Kasumi-1 (cell line): ENCODE data around the gene DOCK11.

Experiments used
- DNase-seq, 2 experiments: peaks; one replicate each; lab custom pipeline; 2025; lab: John Stamatoyannopoulos, UW

The DOCK11 gene

DNA sequence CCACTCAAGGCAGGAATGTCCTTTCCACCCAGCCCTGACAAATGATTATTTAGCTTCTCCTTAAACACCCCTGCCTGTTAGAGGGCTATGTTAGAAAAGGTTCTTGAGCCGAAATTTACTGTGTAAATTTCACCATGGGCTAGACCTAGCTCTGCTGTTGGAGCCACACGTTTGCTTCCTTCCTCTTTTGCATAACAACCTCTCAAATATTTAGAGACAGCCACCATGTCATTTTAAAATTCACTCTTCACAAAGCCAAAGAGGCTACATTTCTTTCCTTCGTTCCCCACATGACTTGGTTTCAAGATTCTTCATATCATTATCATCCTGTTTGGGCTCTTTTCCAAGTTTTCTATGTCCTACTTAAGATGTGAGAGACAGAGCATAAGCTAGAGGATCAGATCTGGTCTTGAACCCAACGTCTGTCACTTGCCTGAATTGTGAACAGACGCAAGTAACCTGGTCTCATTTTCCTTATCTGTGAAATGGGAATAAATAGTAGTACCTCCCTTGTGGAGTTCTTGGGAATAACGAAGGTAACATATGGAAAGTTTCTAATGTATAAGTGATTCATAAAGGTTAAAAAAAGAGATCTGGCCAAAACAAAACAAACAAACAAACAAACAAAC lies 6.7 kb downstream of the DOCK11 start:
- peak; percentile 78 to 83 for DNase-seq

DNA sequence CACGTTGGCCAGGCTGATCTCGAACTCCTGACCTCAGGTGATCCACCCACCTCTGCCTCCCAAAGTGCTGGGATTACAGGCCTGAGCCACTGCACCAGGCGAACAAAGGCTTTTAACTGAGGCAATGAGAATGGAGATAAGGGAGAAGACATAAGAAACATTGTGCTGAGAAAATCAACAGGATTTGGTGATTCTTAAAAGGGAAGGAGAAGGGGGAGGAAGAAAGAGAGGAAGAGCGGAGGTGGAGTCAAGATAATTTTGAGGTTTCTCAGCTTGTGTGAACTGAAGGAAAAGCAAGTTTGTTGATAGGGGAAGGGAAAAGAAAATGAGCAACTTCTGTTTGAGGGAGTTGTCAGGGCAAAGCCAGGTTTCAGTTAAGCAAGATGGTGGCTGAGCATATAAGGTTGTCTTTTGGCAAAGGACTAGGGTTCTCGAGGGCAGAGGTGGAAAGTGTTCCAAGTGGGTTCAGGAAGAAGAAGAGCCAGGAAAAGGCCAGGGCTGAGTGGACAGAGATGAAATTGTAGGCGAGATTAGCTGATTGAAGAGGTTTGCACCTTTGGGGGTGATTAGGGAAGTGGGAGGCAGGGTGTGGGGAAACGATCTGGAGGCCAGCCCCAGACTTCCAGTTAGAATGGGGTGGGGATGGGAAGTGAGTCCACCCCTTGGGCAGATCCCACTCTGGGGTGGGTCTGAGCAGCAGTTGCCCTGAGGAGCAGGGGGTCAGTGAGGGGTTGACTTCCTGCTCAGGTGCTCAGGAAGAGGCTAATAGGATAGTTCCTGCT lies 7.8 kb downstream of the DOCK11 start:
- peak; percentile 28 to 37 for DNase-seq

DNA sequence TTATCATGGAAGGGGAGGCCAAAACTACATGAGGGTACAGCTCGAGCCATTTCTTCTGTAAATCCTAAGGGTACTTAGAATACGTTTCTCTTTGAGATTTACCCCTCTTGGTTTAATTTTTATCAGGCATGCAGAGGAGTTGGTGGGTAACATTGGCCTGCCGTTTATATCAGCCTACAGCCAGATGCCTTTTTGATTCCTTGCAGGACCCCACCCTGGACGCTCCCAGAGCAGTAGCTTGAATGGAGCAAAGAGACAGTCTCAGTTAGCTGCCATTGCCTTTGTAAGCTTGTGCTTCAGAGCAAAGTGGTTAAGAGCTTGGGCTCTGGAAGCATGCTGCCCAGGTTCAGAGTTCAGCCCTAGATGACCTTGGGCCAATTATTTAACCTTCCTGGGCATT lies 9.0 kb downstream of the DOCK11 start:
- no peak for DNase-seq

DNA sequence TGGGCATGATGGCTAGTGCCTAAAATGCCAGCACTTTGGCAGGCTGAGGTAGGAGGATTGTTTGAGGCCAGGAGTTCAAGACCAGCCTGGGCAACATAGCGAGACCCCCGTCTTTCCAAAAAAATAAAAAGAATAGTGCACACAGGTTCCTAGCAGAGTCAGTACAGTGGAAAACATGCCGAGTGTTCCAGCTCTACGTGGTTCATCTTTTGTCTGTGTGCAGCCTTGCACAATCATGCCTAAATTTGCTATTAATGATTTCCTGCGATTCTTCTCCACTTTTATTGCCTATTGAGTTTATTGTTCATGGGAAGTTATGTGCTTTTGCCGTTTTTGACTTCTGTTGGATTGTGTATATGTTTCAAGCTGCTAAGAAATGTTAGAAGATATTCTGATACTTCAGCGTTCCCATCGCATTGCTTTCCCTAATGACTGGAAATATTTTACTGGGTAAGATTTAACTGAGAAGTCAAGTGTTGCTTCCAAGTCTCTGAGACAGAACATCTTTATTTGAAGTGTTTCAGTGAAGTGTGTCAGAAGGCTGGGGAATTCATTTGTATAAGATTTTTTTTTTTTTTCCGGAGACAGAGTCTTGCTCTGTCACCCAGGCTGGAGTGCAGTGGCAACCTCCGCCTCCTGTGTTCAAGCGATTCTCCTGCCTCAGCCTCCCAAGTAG lies 11.3 kb downstream of the DOCK11 start:
- DNase-seq: no peak

DNA sequence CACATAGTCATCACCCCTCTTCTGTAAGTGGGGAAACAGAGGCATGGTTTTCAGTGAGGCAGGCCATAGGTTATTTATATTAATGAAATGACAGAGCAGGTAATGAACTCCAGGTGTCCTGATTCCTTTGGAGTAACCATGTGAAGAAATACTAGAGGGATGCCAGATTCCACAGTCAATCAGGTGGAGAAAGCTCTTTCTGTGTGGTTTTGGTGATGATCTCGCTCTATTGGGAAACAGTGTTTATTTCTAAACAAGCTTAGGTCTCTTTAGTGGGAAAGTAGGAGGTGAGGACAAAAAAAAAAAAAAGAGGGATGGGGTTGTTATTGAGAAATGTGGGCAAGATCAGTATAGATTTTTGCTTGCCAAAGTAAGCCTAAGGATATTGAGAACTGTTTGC lies 12.2 kb downstream of the DOCK11 start:
- DNase-seq: no peak

DNA sequence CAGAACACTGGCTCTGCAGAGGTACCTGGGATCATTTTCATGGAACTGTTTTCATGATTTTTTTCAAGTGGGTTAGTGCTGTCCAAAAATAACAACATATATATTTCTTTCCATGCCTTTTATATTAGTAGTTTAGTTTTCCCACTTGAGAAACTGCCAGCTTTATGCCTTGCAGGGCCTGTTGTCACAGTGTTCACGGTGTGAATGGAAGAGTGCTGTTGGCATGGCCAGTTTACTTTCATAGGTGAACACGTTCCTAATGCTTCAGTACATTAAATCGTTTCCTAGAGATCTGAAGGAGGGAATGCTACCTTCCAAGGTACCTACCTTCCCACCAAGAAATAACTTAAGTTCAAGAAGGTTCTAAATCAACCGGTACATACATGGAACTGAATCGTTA lies 12.6 kb downstream of the DOCK11 start:
- no peak for DNase-seq

DNA sequence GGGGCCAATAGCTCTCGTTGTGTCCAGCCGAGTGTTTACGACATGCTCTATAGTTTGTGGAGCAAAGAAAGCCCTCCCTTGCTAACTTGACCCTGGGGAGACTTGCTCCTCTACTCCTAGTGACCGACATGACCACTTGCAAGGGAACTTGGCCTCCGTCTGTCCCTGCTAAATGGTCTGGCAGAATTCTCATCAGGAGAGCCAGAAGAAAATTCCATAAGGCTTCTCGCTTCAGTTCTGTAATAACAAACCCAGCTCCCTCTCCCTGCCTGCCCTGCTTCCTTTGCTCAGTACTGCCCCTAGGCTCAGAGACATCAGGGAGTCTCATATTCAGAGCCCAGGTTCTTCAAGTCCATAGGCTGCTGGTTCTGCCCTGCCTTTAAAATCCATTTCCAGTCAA lies 13.0 kb downstream of the DOCK11 start:
- no peak for DNase-seq

DNA sequence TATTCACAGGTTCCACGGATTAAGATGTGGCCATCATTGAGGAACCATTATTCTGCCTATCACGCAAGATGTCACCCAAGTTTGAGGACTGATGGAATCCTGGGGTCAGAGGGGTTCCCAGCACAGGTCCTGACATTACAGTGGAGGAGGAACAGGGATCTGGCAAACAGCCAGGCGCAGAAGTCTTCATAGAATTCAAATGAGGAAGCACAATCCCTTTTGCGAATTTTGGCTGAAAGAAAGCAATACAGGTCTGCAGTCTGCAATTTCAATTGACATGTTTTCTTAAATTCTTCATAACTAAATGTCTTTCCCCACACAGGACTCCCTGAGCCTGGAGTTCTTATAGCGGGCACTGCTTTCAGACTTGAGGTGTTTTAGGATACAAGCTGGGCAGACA lies 14.5 kb downstream of the DOCK11 start:
- DNase-seq: peak; percentile 12 to 31

DNA sequence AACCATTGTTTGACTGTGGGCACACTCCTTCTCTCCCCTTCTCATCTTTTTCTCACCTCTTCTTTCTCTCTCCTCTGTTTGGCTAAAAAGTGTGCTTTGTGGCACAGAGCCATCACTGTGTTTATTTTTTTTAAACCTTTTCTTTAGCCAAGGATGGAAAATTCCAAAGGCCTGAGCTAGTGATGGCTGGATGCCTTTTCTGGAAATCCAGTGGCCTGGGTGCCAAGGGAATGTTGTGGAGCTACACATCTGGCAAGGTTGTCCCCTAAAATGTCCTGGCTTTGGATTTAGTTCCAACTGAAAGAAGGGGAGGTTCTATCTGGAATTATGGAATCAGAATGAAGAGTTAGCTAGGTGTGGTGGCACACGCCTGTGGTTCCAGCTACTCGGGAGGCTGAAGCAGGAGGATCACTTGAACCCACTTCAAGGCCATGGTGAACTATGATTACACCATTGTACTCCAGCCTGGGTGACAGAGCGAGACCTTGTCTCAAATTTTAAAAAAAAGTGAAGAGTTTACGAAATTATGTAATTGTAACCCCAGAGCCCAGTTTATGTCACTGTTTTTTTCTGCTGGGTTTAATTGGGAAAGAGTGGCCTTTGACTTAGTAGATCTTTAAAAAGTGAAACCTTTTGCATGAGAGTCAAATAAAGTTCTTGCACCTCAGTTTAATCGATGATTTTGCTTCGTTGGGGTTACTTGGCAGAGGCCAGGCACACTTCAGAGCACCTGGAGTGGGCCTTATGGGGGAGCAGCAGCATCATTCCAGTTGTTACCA lies 17.7 kb downstream of the DOCK11 start:
- DNase-seq: no peak

DNA sequence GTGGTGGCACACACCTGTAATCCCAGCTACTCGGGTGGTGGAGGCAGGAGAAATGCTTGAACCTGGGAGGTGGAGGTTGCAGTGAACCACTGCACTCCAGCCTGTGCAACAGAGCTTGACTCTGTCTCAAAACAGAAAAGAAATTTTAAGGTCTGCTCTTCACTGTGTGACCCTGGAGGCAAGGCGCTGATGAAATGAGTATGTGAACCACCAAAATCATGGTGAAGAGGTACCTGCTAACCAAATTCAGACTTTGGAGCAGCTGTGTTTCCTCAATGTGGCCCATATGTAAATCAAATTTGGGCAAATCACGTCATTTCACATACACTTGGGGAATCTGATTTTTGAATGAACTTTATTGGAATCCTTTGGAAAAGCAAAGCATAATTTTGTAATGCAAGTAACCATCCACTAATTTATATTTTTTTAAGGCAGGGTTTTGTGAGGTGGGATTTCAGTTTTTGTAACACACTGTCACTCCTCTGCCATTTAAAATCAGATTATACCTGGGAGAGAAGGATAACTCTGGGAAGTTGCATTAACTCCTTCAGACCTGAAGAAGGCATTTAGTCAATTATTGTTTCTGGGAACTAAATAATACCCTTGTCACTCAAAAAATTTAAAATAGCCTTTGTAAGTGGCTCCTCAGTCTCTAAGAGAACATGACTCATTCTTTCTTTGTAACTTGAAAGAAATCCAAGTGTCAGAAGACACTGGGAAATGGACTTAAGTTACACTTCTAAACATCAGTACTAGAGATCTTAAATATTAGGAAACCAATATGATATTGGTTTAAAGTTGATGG lies 24.0 kb downstream of the DOCK11 start:
- DNase-seq: no peak

DNA sequence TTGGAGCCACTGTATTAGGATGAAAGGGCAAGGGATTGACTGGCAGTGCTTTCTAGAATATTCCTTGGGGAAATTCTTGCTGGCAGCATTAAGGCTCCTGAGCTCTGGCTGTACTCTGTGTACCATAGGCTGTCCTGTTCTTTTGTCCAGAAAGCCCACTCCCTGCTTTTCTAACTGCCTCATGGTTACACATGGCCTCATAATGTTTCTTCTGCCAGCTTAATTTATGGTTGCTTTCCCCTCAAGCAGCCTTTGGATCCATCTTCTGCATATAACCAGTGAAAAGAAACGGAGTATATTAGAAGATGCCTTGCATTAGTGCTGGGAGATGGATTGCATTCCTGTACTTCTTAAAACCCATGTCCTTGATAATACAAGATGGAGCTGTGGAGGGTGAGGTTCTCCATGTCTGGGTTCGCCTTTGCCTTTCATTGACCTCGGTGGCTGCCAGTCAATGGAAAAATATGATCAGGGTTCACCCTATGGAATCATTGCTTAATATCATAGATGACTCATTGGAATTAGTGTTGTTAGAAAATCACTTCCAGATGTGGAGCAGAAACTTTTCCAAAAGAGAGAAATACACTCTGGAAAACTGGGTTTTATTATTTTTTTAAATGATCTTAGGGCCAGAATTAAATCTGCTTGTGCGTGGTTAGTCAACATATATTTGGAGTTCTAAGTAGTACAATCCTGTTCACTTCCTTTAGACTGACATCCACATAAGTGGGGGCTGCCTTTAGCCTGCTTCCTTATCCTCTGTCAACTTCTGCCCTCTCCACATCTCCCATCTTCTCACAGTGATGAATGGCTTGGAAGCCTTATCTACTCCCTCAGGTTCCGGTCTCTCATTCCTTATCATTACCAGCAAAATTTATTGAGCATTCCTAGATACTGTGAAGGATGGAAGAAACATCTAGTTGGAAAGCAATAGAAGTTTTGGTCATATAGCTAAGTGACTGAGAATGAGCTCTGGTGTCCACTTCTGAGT lies 24.9 kb downstream of the DOCK11 start:
- no peak for DNase-seq

DNA sequence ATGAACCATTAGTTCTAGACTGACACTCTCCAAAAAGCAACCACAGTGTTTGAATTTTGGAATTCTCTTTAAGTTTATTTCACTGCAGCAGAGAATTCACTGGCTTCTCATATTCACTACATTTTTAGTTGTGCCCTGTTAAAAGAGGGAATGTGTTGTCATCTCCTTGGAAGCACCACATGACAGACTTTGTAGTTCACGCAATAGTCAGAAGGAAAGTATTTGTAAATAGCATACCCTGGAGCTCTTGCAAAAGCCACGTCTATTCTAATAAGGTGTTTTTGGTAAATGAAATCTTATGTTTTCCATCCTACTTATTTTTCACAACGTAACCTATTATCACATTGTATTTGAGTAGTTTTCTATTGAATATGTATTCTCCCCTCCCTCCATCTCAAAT lies 25.8 kb downstream of the DOCK11 start:
- no peak for DNase-seq

DNA sequence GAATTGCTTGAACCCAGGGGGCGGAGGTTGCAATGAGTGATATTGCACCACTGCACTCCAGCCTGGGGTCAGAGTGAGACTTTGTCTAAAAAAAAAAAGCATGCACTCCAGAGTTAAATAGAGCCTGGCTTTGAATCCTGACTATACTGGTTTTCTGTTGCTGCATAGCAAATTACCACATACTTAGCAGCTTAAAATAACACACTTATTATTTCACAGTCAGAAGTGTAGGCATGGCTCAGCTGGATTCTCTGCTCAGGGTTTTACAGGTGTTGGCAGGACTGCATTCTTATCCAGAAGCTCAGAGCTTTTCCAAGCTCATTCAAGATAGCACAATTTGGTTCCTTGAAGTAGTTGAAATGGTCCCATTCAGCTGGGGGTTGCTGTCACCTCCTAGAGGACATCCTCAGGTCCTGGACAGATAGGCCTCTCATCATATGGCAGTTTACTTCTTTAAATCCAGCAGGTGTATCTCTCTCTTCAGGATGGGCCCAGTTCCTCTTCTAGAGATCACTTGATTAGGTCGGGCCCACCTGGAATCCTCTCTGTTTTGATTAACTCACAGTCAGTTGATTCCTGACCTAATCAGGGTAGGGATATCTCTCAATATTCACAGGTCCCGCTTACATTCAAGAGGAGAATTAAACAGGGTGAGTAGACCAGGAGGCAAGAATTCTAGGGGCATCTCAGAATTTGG lies 26.8 kb downstream of the DOCK11 start:
- no peak for DNase-seq

DNA sequence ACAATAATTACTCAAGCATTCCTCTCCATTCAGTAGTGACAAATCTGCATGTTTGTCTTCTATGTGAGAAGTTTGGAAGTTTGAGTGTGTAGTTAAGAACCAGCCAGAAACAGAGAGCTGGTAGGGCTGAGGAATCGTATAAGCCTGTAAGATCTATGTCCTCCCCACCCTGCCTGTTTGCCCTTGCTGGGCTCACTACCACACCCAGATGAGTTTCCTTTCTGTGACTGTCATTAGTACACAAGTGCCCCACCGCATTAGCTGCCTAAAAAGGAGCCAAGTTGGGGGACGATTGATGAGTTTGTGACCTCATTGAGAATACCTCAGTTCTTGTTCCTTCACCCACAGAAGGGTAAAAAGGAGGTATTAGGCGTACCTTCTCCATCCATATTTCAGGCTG lies 28.3 kb downstream of the DOCK11 start:
- no peak for DNase-seq

DNA sequence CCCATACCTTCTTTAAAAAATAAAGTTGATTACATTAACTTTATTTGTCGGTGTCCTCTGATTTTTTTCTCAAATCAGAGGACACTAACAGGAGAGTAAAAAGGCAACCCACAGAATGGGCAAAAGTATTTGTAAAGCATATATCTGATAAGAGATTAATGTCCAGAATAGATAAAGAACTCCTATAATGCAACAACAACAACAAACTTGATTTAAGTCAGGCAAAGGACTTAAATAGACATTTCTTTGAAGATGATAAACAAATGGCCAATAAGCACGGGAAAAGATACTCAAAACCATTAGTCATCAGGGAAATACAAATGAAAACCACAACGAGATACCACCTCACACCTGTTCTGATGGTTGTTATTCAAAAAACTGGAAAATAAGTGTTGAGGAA lies 28.7 kb downstream of the DOCK11 start:
- no peak for DNase-seq

DNA sequence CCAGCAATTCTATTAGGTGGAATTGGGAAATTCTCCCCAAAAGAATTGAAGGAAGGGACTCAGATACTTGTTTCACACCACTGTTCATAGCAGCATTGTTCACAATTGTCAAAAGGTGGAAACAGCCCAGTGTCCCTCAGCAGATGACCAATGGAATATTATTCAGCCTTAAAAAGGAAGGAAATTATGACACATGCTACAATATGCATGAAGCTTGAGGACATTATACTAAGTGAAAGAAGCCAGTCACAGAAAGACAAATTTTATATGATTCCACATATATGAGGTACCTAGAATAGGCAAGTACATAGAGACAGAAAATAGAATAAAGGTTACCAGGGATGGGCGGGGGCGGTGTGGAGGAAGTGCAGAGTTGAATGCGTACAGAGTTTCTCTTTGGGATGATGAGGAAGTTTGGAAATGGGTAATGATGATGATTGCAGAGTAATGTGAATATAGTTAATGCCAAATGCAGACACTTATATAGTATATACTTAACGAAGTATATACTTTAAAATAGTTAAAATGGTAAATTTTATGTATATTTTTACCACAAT lies 29.6 kb downstream of the DOCK11 start:
- DNase-seq: no peak

DNA sequence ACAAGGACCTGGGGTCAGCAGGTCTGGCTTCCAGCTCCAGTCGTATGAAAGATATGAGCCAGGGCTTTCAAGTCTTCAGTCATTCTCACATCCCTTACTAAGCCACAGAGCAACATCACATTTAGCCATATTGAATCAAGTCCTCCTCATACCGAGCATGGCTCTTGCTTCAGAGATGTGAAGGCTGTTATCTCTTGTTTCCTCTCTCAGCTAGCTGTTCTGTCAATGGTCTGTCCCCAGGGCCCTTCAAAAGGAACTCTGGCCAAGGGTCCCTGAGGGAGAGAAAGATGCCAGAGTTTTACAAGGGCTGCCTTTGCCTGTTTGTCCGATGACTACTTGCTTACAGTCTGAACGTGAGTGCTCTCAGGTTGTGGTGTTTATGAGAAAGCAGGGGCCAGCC lies 30.5 kb downstream of the DOCK11 start:
- no peak for DNase-seq

DNA sequence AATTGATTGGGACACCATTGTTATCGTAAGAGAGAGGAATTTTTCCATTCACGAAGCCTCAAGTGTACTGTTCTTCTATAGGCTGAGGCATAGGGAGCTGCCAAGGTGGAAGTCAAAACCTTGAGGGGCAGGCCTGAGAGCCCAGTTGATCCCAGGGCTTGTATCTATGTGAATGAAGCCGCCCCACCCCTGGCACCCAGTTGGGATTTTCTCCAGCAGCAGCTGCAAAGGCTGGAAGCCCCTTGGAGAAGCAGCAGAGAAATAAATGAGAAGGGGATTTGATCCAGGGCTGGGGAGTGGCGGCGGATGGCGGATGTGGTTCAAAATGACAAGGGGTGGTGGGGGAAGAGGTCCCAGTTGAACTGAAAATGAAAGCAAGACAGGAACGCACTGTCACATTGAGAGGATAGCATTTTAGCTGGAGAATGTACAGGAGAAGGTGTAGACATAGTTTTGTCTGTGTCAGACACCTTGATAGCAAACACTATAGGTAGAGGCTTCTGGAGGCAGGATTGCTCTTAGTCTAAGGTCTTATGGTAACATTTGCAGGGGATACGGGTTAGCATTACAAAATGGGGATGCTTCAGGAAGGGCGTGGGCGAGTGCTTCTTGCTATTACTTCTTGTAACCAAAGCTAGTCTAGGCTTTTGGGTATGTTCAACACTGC lies 32.6 kb downstream of the DOCK11 start:
- peak; percentile 33 to 47 for DNase-seq
